Thyroid gland (tissue), 4 donors: ENCODE measurements around the gene RNF149. TPM values are rescaled to one million over a fixed set of nuclear protein-coding genes. Genes with fewer than 3 reads are reported as not detected.
A peak's percentile ranks its signal among the peaks of the same experiment; 100 is the strongest.
"Not testable (repeated sequence)": the region's sequence is repeated elsewhere in the genome, so short reads cannot be mapped to it uniquely, and the experiment has no call there.

Experiments used
- DNase-seq, 2 donors: peaks; one replicate each; pipeline ENCODE4 v3.0.0-alpha.2; 2019
- H3K27ac ChIP-seq, 3 donors: fragments of 200-600 bp; sonication (generic); 1 replicate in 2 of 3; 2 replicates in 1 of 3; pipeline ENCODE4 v1.5.1; 2016 to 2019; ENCODE audit warnings: mild to moderate bottlenecking in 1 of 3, moderate library complexity in 1 of 3
- H3K27me3 ChIP-seq: fragments of 200-600 bp; sonication (generic); one replicate; pipeline ENCODE4 v1.5.1; 2019
- H3K36me3 ChIP-seq, 2 donors: fragments of 200-600 bp; sonication (generic); one replicate each; pipeline ENCODE4 v1.5.1; 2016 to 2019
- H3K4me1 ChIP-seq, 2 donors: fragments of 200-600 bp; sonication (generic); one replicate each; pipeline ENCODE4 v1.5.1; 2017 to 2019
- H3K4me3 ChIP-seq, 3 donors: fragments of 200-600 bp; sonication (generic); replicated peaks in 1 of 3; 1 replicate in 2 of 3; 2 replicates in 1 of 3; pipeline ENCODE4 v1.5.1; 2016; ENCODE audit warnings: mild to moderate bottlenecking in 1 of 3
- H3K9me3 ChIP-seq: fragments of 200-600 bp; sonication (generic); one replicate; pipeline ENCODE4 v1.5.1; 2017
- POLR2A ChIP-seq, 2 donors: fragments of 450-650 bp; IDR thresholded peaks; one replicate each; pipeline ENCODE4 v1.6.1; 2017; ENCODE audit warnings: antibody characterized with exemption in 2 of 2, mild to moderate bottlenecking in 2 of 2, moderate library complexity in 1 of 2
- WGBS, 2 donors: methylation state at CpG; one replicate each; pipeline ENCODE4 v1.1.5; 2017; 5-methylcytosine and 5-hydroxymethylcytosine counted together
- intact Hi-C: fragments of 100-400 bp; cut with DNase I; formaldehyde crosslinking; loops from one replicate; pipeline ENCODE4 v1.15.1; 2023
- total RNA-seq, 4 donors: library from RNA; depleted of rRNA; stranded (reverse); fragments of >200 nt; gene quantifications; one replicate each; pipeline ENCODE4 v1.2.3, GENCODE V29; 2016
- TF ChIP-seq, protein P1 (sequence below), 6 experiments: fragments of 200-600 bp in 3 of 6; fragments of 450-650 bp in 3 of 6; sonication (generic) in 3 of 6; IDR thresholded peaks; one replicate each; pipeline ENCODE4 v1.5.1; 2016 to 2019; ENCODE audit warnings: antibody characterized with exemption in 6 of 6, mild to moderate bottlenecking in 2 of 6, inconsistent platforms in 1 of 6, moderate library complexity in 1 of 6

The RNF149 gene
- total RNA-seq, 4 donors from 2014 or later: 49.5 to 95.6 (median 68.5) TPM

DNA sequence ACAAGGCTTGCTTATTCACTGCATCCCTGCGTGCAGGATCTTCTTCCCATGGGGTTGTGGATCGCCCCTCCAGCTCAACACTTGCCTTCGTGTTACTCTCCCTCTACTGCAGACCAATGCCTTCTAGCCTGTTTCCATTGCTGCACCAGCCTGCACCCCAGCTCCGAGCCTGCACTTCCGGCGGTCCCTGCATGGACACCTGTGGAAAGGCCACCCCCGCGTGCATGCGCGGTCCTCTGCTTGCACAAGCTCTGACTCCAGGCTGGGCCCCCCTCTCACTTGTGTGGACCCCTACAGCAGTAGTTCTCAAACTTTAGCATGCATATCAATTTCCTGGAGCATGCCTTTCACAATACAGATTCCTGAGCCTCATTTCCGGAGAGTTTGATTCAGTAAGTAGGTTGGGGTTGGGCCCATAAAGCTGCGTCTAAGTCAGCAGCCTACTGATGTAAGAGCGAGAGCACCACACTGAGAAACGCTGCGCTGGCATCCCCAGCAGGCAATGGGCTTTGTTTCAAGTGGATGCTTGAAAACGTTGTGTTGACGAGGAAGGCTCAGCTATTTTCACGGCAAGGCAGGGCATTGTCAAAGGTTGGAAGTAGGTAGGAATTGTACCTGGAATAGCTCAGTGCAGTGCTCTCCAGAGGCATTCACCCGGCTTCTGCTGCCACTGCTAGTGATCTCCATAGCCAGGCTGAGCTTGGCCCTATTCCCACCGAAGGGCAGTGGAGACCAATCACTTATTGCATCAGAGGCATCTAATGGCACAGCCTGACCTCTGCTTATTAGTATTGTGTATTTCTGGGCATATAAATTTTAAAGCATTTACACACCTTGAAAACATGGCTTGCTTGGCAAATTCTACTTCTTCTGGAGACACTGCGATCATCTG, 46.2 kb upstream of the RNF149 start:
- H3K27ac ChIP-seq: no peak overlapping the region
- no peaks in the 10 kb centered on the region for H3K4me1 ChIP-seq
- intact Hi-C loops: no loop called here
- DNase-seq: peak; percentile 18 to 41
- no peaks in the 10 kb centered on the region for H3K36me3 ChIP-seq
- 72 to 80% methylated on average over 19 to 21 of the region's 21 CpGs for WGBS, 2 donors
- no peak overlapping the region for H3K4me3 ChIP-seq
- H3K9me3 ChIP-seq: no peaks in the 10 kb centered on the region
- no peaks in the 10 kb centered on the region for H3K27me3 ChIP-seq
- TF ChIP-seq POLR2A (IDR thresholded peaks at IDR 0.05): no peak
- TF ChIP-seq, protein P1, sequence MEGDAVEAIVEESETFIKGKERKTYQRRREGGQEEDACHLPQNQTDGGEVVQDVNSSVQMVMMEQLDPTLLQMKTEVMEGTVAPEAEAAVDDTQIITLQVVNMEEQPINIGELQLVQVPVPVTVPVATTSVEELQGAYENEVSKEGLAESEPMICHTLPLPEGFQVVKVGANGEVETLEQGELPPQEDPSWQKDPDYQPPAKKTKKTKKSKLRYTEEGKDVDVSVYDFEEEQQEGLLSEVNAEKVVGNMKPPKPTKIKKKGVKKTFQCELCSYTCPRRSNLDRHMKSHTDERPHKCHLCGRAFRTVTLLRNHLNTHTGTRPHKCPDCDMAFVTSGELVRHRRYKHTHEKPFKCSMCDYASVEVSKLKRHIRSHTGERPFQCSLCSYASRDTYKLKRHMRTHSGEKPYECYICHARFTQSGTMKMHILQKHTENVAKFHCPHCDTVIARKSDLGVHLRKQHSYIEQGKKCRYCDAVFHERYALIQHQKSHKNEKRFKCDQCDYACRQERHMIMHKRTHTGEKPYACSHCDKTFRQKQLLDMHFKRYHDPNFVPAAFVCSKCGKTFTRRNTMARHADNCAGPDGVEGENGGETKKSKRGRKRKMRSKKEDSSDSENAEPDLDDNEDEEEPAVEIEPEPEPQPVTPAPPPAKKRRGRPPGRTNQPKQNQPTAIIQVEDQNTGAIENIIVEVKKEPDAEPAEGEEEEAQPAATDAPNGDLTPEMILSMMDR (IDR thresholded peaks at IDR 0.05): no peak

DNA sequence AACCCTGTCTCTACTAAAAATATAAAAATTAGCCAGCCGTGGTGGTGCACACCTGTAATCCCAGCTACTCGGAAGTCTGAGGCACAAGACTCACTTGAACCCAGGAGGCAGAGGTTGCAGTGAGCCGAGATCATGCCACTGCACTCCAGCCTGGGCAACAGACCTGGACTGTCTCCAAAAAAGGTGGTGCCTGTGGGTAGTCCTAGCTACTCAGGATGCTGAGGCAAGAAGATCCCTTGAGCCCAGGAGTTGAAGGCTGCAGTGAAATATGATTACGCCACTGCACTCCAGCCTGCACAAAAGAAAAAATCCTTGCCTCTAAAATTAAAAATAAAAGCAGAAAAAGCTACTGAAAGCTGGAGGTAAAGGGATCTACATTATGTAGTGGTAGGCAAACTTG, 44.1 kb upstream of the RNF149 start:
- H3K27ac ChIP-seq, H3K4me3 ChIP-seq, H3K9me3 ChIP-seq, intact Hi-C loops, DNase-seq, H3K36me3 ChIP-seq, H3K4me1 ChIP-seq, H3K27me3 ChIP-seq: not testable (repeated sequence)
- 82 to 89% methylated on average over 4 of the region's 4 CpGs for WGBS, 2 donors

DNA sequence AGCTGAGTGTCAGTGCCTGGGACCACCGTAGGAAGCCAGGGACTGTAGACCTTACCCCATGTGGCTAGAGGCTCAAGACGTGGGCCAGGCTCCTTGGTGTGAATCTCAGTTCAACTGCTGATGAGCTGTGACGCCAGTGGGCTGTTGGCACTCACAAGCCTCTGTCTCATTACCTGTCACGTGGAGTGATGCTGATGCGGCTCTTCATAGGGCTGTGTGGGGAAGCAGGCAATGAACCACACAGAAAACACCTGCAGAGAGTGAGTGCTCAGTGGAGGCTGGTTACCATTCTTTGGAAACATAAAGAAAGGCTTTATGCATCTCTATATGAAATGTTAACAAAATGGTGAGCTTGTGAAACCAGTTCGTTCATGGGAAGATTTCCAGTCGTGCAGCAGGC, 42.7 kb upstream of the RNF149 start:
- intact Hi-C loops: no loop called here
- Histone ChIP-seq H3K4me3 (no peak overlapping the region), H3K27me3 (no peaks in the 10 kb centered on the region), H3K27ac (no peak overlapping the region), H3K9me3 (no peaks in the 10 kb centered on the region), H3K4me1 (no peaks in the 10 kb centered on the region), H3K36me3 (no peaks in the 10 kb centered on the region)
- TF ChIP-seq, protein P1 (IDR thresholded peaks at IDR 0.05): no peak
- TF ChIP-seq POLR2A (IDR thresholded peaks at IDR 0.05): no peak
- WGBS, 2 donors: 83 to 84% methylated on average over 3 to 6 of the region's 7 CpGs
- DNase-seq: no peak

DNA sequence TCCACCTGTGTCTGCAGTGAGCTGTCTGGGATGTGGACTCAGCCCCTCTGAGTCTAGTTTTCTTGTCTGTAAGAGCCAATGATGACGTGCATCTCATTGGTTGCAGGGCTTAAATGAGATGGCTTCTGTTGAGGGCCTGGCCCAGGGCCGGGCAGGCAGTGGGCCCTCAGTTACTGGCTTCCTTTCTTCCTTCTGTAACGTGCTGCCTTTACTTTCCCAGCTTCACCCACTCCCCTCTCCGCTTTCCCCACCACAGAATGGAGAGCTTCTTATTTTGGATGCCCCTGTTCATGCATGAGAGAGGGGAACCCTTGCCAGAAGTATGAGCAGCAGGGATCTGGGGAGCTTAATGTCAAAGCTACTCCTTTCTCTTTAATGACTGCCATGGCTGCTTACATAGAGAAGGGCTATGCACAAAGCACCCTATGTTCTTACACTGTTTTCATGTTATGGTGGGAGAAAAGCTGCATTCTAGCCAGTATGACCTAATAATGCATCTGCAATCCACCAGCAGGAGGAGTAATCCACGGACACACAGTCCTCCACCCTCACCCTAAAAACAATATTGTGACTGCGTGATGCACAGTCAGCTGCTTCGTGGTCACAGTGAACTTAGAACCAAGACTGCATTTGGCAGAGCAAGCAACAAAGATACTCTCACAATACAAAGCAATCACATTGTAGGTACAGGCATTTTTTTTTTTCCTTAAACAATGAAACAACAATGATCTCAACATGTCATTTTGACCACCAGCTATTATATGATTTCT, 41.6 kb upstream of the RNF149 start:
- intact Hi-C loops: no loop called here
- no peak overlapping the region for H3K27ac ChIP-seq

DNA sequence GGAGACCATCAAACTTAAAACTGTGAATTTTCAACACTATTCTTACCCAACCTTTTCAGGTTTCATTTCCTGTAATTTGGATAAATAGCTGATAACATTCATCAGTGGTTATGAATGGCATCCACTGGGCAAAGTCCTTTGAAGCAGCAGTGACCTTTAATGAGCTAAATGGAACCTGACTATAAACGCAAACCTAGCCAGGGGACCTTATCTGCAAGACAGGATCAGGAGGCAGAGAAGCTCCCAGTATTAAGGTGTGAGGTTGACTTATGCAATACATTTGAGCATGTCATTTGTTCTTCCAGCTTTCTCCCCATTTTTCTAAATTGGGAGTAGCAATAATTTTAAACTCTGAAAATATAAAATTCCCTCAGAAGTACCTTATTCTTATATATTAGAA, 40.4 kb upstream of the RNF149 start:
- WGBS, 2 donors: 92 to 93% methylated on average over 1 of the region's 1 CpG
- Histone ChIP-seq H3K9me3 (no peaks in the 10 kb centered on the region), H3K27me3 (no peaks in the 10 kb centered on the region), H3K36me3 (no peaks in the 10 kb centered on the region), H3K27ac (no peak overlapping the region), H3K4me1 (no peaks in the 10 kb centered on the region), H3K4me3 (no peak overlapping the region)
- TF ChIP-seq, protein P1 (IDR thresholded peaks at IDR 0.05): no peak
- no peak for TF ChIP-seq POLR2A (IDR thresholded peaks at IDR 0.05)
- no peak for DNase-seq
- intact Hi-C loops: no loop called here

More for the DNA sequence above, 41.6 kb upstream of the RNF149 start:
- Histone ChIP-seq H3K36me3 (no peaks in the 10 kb centered on the region), H3K27me3 (no peaks in the 10 kb centered on the region), H3K4me1 (no peaks in the 10 kb centered on the region), H3K4me3 (no peak overlapping the region), H3K9me3 (no peaks in the 10 kb centered on the region)
- 81% methylated on average over 7 of the region's 7 CpGs for WGBS, 2 donors
- DNase-seq: no peak
- TF ChIP-seq, protein P1 (IDR thresholded peaks at IDR 0.05): no peak
- no peak for TF ChIP-seq POLR2A (IDR thresholded peaks at IDR 0.05)
